Heart left ventricle (tissue), 13 donors: Measurements from ENCODE around the gene TMEM39A.

ENCODE experiments used
- CTCF ChIP-seq, 12 donors: fragments of 200-600 bp; sonication (generic) in 4 of 12; IDR thresholded peaks; one replicate each; pipeline versions ENCODE4 v1.5.0 to v1.8.0; 2018 to 2022; ENCODE audit warnings: antibody characterized with exemption in 12 of 12, mild to moderate bottlenecking in 5 of 12
- POLR2A ChIP-seq, 2 donors: fragments of 450-650 bp; IDR thresholded peaks; one replicate each; pipeline ENCODE4 v1.6.1; 2017; ENCODE audit warnings: antibody characterized with exemption in 2 of 2, mild to moderate bottlenecking in 2 of 2, moderate library complexity in 2 of 2
- donor health status: ischemic (EF 13 %, LVEDD 7.1; RV severe dilation, severe dysfunction).
- donor health status: DM: no; HTN: yes; CAD: no.
- donor health status: DM: no; HTN: no; CAD: no.
- donor health status: ischemic (EF 25% LVEDD 6.9; RV normal size, moderate dysfunction).
- donor health status: ischemic (EF 25% LVEDD 5.7; RV mildly dilated, moderate dysfunction).
- donor health status: ischemic (EF 35%, LVEDD 5.7; RV mildly dilated, moderate dysfunction).
- donor health status: nonischemic (EF 11% LVEDD 7.7; RV severe dilation, severe dysfunction).
- donor health status: DM: yes; HTN: yes; CAD: no.
- donor health status: PGD.
- donor health status: ischemic (EF 29% LVEDD 5.4; RV normal size, mild dysfunction).
- donor health status: nonischemic (EF 23%, LVEDD 6.1; RV moderate dilation, normal function).

- TF ChIP-seq CTCF (IDR thresholded peaks at IDR 0.05) (no peak), POLR2A (IDR thresholded peaks at IDR 0.05) (no peak)
Measured at GRCh38 chr3:119494597-119494996, 31.2 kb upstream of the TMEM39A start.
